VCaP (cell line): ENCODE measurements around the gene WHRN.

Experiments
- H3K27ac ChIP-seq: fragments of 450-650 bp; 2 replicates; pipeline ENCODE4 v1.5.1; 2017
- CTCF ChIP-seq: fragments of 450-650 bp; conservative IDR thresholded peaks from 2 replicates; pipeline ENCODE4 v1.5.1; 2017; ENCODE audit warnings: mild to moderate bottlenecking, moderate library complexity

The WHRN gene

GRCh38 chr9:114378883-114379282, 126.4 kb downstream of the WHRN start:
- TF ChIP-seq CTCF, result no peak
- no peak overlapping the region for H3K27ac ChIP-seq

- no peak overlapping the region for H3K27ac ChIP-seq
- no peak for TF ChIP-seq CTCF
Observed at GRCh38 chr9:114378016-114378415, 127.3 kb downstream of the WHRN start.

- no peak for TF ChIP-seq CTCF
- H3K27ac ChIP-seq, result no peak overlapping the region
Observed at GRCh38 chr9:114376586-114377445, 128.5 kb downstream of the WHRN start.

GRCh38 chr9:114375386-114376175, 129.7 kb downstream of the WHRN start:
- TF ChIP-seq CTCF, result no peak
- H3K27ac ChIP-seq, result no peak overlapping the region

GRCh38 chr9:114374936-114375335, 130.3 kb downstream of the WHRN start:
- TF ChIP-seq CTCF, result no peak
- no peak overlapping the region for H3K27ac ChIP-seq

GRCh38 chr9:114373960-114374730, 131.1 kb downstream of the WHRN start:
- TF ChIP-seq CTCF, result no peak
- H3K27ac ChIP-seq, result no peak overlapping the region
